ENCODE results near the gene CXCL5. TPM values are rescaled to one million over a fixed set of nuclear protein-coding genes. Genes with fewer than 3 reads are reported as not detected.

Gene CXCL5
- total and polyA plus RNA-seq, 4 donors = 0.03 to 0.33 (median 0.14) TPM; not detected in 1

- TF ChIP-seq SP1 (IDR thresholded peaks at IDR 0.05) (no peak), REST (IDR thresholded peaks at IDR 0.05) (no peak), JUND (IDR thresholded peaks at IDR 0.05) (no peak), YY1 (IDR thresholded peaks at IDR 0.05) (no peak), CTCF (IDR thresholded peaks at IDR 0.05; ENCODE audit: low read depth, low read length, missing input control) (no peak), EGR1 (IDR thresholded peaks at IDR 0.05; ENCODE audit: low read depth in 2 of 2) (no peak), TAF1 (conservative IDR thresholded peaks at IDR 0.05) (no peak), MAX (IDR thresholded peaks at IDR 0.05) (no peak)
- Histone ChIP-seq H3K36me3 (ENCODE audit: control insufficient read depth in 4 of 4, insufficient read depth in 3 of 4, low read depth in 1 of 4, low read length in 3 of 4) (no peaks in the 10 kb centered on the region), H3K27ac (ENCODE audit: low read depth in 1 of 2, low read length in 2 of 2) (no peak overlapping the region), H3K4me3 (ENCODE audit: low read depth in 1 of 3, low read length in 3 of 3) (no peak overlapping the region), H3K9ac (ENCODE audit: low read depth in 1 of 2, low read length in 2 of 2) (no peak overlapping the region), H3K4me1 (ENCODE audit: control insufficient read depth in 4 of 4, insufficient read depth in 4 of 4, low read length in 3 of 4) (peaks cover 0 to 2% (median 0%) of the 10 kb centered on the region in 4 donors), H3K27me3 (ENCODE audit: control insufficient read depth in 4 of 4, insufficient read depth in 4 of 4, low read length in 3 of 4) (no peaks in the 10 kb centered on the region), H3K9me3 (ENCODE audit: control insufficient read depth in 4 of 4, low read length in 3 of 4) (peaks cover 0 to 2% (median 0%) of the 10 kb centered on the region in 4 donors)
- DNase-seq (ENCODE audit: low spot score) = no peak
- WGBS = 75% methylated on average over 4 of the region's 4 CpGs
These were observed 21.8 kb downstream of the CXCL5 start for GRCh38 chr4:73976716-73977115.

- peaks cover 0 to 2% (median 0%) of the 10 kb centered on the region in 4 donors for H3K9me3 ChIP-seq (ENCODE audit: control insufficient read depth in 4 of 4, low read length in 3 of 4)
- peaks cover 0 to 1% (median 0%) of the 10 kb centered on the region in 4 donors for H3K27me3 ChIP-seq (ENCODE audit: control insufficient read depth in 4 of 4, insufficient read depth in 4 of 4, low read length in 3 of 4)
- no peak overlapping the region for H3K9ac ChIP-seq (ENCODE audit: low read depth in 1 of 2, low read length in 2 of 2)
- H3K4me1 ChIP-seq (ENCODE audit: control insufficient read depth in 4 of 4, insufficient read depth in 4 of 4, low read length in 3 of 4) = no peaks in the 10 kb centered on the region
- DNase-seq (ENCODE audit: low spot score) = no peak
- no peaks in the 10 kb centered on the region for H3K36me3 ChIP-seq (ENCODE audit: control insufficient read depth in 4 of 4, insufficient read depth in 3 of 4, low read depth in 1 of 4, low read length in 3 of 4)
- no peak overlapping the region for H3K4me3 ChIP-seq (ENCODE audit: low read depth in 1 of 3, low read length in 3 of 3)
- WGBS = 96% methylated on average over 2 of the region's 2 CpGs
- H3K27ac ChIP-seq (ENCODE audit: low read depth in 1 of 2, low read length in 2 of 2) = no peak overlapping the region
- no peak for TF ChIP-seq ZBTB33 (IDR thresholded peaks at IDR 0.05)
- TF ChIP-seq YY1 (IDR thresholded peaks at IDR 0.05) = no peak
- no peak for TF ChIP-seq EGR1 (IDR thresholded peaks at IDR 0.05; ENCODE audit: low read depth in 2 of 2)
- no peak for TF ChIP-seq SP1 (IDR thresholded peaks at IDR 0.05)
- TF ChIP-seq RAD21 (IDR thresholded peaks at IDR 0.05) = no peak
- TF ChIP-seq ATF3 (IDR thresholded peaks at IDR 0.05) = no peak
- TF ChIP-seq MAX (IDR thresholded peaks at IDR 0.05) = no peak
- TF ChIP-seq HNF4A (conservative IDR thresholded peaks at IDR 0.05) = no peak
- TF ChIP-seq RXRA (IDR thresholded peaks at IDR 0.05) = no peak
- TF ChIP-seq REST (IDR thresholded peaks at IDR 0.05) = no peak
- TF ChIP-seq HNF4G (IDR thresholded peaks at IDR 0.05) = no peak
- no peak for TF ChIP-seq CTCF (IDR thresholded peaks at IDR 0.05; ENCODE audit: low read depth, low read length, missing input control)
- no peak for TF ChIP-seq JUND (IDR thresholded peaks at IDR 0.05)
- no peak for TF ChIP-seq NR2F2 (IDR thresholded peaks at IDR 0.05)
- TF ChIP-seq TAF1 (conservative IDR thresholded peaks at IDR 0.05) = no peak
- no peak for TF ChIP-seq FOXA2 (IDR thresholded peaks at IDR 0.05)
- TF ChIP-seq GABPA (IDR thresholded peaks at IDR 0.05 in 1 of 2, conservative IDR thresholded peaks at IDR 0.05 in 1 of 2) = no peak
These were observed 22.3 kb downstream of the CXCL5 start for GRCh38 chr4:73976217-73976616.
